PFSK-1 (cell line): Measurements from ENCODE around the gene SFT2D1.

Source experiments
- POLR2AphosphoS5 ChIP-seq: IDR thresholded peaks from 2 replicates; pipeline ENCODE4 v1.6.1; 2012; ENCODE audit warnings: low read depth, mild to moderate bottlenecking, control low read depth, low read length, moderate library complexity
- SIN3A ChIP-seq: IDR thresholded peaks from 2 replicates; pipeline ENCODE4 v1.6.1; 2012; ENCODE audit warnings: mild to moderate bottlenecking, low read length, moderate library complexity, borderline replicate concordance; ENCODE audit not compliant: insufficient read depth
- TF ChIP-seq, protein P1 (sequence below), 2 experiments: IDR thresholded peaks; 2 replicates each; pipeline versions ENCODE4 v1.6.1 to v1.8.0; 2011 to 2012; ENCODE audit warnings: low read depth in 2 of 2, low read length in 2 of 2, control low read depth in 1 of 2, inconsistent platforms in 1 of 2, mild to moderate bottlenecking in 1 of 2, moderate library complexity in 1 of 2; ENCODE audit not compliant: insufficient read depth in 1 of 2

DNA sequence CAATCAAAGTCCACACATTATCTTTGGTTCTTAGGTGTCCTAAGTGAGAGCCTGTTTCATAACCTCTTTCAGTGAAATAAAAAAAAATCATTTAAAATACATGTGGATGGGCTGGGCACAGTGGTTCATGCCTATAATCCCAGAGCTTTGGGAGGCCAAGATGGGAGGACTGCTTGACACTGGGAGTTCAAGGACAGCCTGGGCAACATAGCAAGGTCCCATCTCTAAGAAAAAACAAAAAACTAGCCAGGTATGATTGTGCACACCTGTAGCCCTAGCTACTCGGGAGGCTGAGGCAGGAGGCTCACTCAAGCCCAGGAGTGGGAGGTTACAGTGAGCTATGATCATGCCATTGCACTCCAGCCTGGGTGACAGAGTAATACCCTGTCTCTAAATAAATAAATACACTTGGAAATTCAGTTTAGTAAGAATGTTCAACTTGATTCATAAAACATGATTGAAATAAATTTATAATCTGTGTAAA lies 36.8 kb upstream of the SFT2D1 start:
- TF ChIP-seq SIN3A (no peak), POLR2AphosphoS5 (no peak)
- TF ChIP-seq, protein P1, sequence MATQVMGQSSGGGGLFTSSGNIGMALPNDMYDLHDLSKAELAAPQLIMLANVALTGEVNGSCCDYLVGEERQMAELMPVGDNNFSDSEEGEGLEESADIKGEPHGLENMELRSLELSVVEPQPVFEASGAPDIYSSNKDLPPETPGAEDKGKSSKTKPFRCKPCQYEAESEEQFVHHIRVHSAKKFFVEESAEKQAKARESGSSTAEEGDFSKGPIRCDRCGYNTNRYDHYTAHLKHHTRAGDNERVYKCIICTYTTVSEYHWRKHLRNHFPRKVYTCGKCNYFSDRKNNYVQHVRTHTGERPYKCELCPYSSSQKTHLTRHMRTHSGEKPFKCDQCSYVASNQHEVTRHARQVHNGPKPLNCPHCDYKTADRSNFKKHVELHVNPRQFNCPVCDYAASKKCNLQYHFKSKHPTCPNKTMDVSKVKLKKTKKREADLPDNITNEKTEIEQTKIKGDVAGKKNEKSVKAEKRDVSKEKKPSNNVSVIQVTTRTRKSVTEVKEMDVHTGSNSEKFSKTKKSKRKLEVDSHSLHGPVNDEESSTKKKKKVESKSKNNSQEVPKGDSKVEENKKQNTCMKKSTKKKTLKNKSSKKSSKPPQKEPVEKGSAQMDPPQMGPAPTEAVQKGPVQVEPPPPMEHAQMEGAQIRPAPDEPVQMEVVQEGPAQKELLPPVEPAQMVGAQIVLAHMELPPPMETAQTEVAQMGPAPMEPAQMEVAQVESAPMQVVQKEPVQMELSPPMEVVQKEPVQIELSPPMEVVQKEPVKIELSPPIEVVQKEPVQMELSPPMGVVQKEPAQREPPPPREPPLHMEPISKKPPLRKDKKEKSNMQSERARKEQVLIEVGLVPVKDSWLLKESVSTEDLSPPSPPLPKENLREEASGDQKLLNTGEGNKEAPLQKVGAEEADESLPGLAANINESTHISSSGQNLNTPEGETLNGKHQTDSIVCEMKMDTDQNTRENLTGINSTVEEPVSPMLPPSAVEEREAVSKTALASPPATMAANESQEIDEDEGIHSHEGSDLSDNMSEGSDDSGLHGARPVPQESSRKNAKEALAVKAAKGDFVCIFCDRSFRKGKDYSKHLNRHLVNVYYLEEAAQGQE (IDR thresholded peaks at IDR 0.05; ENCODE audit: insufficient read depth in 1 of 2, low read depth in 2 of 2, low read length in 2 of 2) = no peak
